Measurements from ENCODE around the gene SART3. TPM values are rescaled to one million over a fixed set of nuclear protein-coding genes. Genes with fewer than 3 reads are reported as not detected.
A peak's percentile ranks its signal among the peaks of the same experiment; 100 is the strongest.

The SART3 gene
- polyA plus RNA-seq, 3 donors: 58.6 to 69.4 (median 67.2) TPM

DNA sequence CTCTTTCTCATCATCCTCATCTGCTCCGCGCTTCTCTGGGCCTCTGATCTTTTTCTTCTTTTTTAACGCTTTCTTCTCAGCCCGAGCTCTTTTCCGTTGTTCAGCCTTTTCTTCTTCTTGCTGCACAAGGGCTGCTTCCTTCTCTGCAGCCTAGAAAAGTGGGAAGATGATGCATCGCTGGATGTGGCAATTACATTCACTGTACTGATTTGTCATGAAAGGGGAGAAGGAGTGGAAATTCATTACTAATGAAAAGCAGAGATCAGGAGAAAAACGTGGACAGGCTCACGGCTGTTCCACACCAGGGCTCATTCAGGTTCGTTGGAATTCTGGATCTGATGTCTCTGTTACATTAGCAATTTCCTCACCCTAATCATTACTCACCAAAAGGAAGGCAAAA, 30.8 kb downstream of the SART3 start:
- DNase-seq: no peak

DNA sequence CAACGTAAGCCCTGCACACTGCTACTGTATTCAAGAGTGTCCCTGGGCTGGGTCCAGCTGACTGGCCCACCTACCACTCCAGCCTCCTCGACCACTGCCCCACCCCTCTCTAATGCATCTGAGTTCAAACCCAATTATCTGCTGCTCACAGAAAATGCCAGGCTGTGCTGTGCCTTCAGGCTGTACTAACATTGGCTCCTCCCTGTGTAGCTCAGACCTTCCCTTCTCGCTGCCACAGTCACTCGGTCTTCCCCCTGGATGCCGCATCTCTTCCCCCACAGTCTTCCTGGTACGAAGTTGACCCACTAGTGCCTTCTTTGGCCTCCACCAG, 33.8 kb downstream of the SART3 start:
- no peak for DNase-seq

DNA sequence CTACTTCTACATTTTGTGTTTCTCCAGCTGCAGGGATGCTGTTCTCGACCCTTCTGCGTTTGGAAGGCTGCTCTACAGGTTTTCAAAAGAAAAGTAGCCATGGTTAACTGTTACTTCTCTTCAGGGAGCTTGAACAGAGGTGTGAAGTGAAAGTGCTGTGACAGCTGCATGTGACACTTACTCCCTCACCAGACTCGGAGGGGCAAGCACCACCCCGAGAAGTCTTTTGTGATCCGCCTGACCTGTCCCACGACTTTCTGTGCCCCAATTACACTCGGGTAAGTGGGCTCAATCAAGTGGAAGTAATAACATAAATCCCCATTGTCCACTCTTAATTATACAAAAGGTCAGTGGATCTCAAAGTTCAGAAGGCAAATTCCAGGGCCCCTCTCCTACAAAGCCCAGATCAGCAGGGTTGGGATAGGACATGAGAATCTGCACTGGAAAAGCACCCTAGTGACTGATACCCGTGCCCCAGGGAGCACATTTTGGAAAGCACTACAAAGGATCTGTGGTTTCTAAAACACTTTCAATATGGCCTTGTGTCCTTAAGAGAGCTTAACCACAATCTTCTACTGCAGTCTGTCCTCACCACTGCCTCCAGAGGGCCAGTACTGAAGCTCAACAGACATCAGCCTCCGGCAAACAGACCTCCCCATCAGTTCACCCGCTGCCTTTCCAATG, 34.3 kb downstream of the SART3 start:
- DNase-seq: no peak

DNA sequence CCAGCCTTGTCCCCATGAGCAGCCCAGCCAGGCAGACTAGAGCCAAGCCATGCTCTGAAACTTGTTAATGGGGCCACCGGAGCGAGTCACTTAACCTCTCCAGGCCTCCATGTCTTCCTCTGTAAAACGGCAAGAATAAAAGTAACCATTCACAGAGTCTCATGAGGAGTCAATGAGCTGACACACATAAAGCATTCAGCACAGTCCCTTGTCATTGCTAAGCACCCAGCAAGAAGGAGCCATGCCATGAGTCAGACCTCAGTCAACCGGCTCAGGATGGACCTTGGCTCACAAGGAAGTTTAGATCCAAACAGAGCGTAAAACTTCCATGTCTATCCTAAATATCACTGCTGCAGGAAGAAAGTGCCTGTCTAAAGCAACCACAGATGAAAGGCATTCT, 35.3 kb downstream of the SART3 start:
- no peak for DNase-seq

DNA sequence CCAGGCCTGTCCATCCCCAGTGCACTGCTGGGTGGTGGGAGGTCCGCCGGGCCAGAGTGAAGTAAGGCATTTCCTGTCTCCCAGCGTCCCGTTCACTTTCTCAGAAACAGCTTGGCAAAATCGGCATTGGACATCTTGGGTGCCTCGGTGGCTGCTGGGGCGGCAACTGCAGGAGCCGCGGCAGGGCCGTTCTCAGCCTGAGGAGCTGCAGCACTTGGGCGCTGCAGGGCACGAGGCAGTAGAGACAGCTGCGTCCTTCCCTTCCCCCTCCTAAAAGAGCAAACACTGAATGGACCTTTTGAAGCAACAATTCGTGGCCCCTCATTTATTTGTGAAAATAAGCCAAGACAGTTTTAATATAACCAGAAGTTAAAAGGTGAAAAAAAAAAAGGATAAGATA, 37.6 kb downstream of the SART3 start:
- DNase-seq: no peak

DNA sequence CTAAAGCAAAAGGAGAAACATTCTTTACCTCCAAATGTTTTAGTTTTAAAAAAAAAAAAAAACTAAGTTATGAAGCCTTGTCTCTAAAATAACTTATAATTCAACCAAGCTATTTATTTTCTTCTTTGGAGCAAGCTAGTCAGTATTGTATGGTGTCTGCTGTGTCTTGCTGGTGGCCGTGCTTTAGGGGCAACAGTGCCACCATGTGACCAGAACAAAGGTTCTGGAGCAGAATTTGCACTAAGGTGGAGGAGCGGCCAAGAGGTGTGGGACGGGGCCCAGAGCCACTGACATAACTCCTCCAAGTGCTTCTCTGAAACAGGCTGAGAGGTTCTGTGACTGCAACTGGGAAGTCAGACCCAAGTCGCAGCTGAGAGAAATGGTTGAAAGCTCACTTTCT, 41.4 kb downstream of the SART3 start:
- no peak for DNase-seq

DNA sequence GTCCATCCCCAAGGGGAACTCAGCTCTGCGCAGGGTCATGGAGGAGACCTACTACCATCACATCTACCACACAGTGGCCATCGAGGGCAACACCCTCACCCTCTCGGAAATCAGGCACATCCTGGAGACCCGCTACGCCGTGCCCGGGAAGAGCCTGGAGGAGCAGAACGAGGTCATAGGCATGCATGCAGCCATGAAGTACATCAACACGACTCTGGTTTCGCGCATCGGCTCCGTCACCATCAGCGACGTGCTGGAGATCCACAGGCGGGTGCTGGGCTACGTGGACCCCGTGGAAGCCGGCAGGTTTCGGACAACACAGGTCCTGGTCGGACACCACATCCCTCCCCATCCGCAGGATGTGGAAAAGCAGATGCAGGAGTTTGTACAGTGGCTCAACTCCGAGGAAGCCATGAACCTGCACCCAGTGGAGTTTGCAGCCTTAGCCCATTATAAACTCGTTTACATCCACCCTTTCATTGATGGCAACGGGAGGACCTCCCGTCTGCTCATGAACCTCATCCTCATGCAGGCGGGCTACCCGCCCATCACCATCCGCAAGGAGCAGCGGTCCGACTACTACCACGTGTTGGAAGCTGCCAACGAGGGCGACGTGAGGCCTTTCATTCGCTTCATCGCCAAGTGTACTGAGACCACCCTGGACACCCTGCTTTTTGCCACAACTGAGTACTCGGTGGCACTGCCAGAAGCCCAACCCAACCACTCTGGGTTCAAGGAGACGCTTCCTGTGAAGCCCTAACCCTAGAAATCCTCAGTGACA, 42.1 kb downstream of the SART3 start:
- no peak for DNase-seq

DNA sequence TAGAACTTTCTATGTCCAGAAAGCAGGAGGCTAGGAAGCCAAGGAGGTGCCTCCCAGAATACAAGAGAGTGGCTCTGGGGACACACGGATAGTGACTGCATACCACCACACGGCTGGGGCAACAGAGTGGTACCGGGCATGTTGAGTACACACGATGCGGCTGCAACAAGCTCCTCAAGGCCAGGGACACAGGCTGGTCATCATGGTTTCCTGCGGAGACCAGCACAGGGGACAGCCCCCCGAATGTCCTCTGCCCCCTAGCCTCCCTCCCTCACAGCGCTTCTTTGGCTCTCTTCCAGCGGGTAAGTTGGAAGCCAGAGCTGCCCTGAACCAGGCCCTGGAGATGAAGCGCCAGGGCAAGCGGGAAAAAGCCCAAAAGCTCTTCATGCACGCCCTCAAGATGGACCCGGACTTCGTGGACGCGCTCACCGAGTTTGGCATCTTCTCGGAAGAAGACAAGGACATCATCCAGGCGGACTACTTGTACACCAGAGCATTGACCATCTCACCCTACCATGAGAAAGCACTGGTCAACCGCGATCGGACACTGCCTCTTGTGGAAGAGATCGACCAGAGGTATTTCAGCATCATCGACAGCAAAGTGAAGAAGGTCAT, 42.8 kb downstream of the SART3 start:
- no peak for DNase-seq

DNA sequence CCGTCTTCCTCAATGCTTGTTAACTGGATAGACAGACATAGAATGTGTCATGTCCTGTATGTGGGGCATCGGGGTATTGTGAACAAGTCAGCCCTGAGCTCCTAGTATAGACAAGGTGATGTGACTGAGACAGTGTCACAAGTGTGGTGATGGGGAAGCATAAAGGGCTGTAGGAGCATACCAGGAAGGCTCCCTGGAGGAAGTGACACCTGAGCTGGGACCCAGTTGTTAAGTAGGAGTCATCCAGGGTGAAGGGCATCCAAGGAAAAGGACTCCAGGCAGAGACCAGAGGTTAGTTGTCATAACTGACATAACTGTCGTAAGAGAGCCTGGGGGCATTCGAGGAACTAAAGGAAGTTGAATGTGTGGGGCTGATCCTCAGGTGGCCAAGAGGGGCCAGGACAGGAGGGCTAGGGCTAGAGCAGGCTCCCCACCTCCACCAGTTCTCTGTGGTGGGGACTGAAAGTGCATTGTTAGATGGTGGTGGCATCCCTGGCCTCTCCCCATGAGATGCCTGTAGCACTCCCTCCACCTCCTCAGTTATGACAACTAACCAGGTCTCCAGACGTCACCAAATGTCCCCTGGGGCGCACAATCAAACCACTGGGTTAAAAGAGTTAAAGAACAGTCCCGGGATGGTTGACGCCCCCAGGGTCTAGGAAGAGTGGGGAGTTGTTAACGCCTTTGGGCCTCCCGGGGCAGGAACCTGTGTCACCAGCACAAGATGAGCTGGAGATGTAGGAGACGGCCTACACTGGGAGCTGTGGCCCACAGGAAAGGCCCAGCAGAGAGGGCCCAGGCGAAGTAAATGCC, 43.5 kb downstream of the SART3 start:
- DNase-seq: no peak

DNA sequence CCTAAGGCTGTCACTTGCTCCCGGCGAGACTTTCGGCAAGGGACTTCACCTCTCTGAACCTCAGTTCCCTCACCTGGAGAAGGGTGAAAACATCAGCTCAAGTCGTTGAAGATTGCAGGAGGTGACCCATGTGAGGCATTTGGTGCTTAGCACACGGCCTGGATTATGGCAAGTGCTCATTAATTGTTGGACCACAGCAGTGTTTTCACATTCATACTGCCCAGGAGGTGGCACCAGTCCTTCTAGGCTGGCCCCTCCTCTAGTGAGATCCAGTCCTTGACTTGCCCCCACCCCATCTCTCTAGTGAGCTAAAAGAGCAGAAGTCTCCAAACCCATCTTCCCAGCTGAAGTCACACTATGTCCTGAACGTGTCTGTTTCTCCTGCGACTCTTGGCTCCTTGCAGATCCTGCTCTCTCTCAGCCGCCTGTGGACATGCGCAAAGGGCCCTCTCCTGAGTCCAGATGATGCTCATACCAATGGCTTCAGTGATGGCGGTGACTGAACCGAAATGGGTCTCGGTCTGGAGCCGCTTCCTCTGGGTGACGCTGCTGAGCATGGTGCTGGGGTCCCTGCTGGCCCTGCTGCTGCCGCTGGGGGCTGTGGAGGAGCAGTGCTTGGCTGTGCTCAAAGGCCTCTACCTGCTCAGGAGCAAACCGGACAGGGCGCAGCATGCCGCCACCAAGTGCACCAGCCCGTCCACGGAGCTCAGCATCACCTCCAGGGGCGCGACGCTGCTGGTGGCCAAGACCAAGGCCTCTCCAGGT, 44.3 kb downstream of the SART3 start:
- no peak for DNase-seq

DNA sequence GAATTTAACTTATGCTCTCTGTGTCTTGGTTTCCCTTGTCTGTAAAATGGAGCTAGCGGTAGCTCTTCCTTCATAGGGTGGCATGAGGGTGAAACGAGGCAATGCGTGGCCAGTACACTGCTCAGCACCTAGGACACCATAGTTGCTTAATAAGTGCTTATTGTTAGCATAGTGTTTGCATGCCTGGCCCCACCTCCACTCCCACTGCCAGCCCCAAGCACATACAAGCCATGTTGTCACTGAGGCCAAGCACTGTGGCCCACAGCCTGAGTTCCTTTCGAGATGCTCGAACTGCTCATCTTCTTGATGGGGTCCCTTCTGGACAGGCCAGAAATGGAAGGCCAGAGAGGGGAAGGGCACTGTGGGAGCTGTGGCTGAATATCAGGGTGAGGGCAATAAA, 45.1 kb downstream of the SART3 start:
- DNase-seq: no peak

DNA sequence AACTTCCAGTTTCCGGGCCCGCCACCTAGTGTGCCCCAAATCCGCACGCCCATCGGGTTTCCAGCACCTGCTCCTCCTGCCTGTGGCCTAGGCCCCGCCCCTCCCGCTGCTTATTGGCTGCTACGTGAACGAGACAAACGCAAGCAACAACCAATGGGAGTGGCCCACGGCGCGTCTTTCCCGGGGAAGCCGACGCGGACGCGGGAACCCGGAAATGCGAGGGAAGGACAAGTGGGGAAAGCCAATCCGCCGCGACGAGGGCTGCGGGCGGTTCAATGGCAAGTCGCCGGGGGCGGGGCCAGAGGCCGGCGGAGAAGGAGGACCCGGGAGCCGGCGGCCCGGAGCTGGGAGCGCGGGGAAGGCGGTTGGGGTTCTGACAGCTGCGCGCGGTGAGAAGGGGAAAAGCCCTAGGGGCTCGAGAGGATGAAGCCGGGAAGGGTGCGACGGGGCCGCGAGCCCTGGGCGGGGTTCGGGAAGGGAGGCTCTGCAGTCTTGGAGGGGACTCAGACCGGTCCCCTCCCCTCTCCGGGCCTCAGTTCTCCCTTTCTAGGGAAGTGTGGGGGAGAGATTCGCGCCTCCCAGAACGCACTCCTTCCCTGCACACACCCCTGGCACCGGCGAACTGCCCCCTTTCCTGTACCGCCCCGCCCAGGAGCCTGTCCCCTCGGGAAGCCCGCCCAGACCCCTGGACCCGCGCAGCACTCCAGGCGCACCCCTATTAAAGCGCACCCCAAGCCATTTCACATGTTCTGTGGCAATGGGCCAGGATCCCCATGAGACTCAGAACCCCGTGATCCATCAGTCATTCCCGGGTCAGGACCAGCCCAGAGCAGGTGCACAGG, 45.8 kb downstream of the SART3 start, which contains the start of gene FICD:
TSS of gene FICD (plus strand) at position 305 of the 842 bp plus-strand sequence. CDS start 1,696 bp downstream, outside the sequence.
- DNase-seq: peak; percentile 99

DNA sequence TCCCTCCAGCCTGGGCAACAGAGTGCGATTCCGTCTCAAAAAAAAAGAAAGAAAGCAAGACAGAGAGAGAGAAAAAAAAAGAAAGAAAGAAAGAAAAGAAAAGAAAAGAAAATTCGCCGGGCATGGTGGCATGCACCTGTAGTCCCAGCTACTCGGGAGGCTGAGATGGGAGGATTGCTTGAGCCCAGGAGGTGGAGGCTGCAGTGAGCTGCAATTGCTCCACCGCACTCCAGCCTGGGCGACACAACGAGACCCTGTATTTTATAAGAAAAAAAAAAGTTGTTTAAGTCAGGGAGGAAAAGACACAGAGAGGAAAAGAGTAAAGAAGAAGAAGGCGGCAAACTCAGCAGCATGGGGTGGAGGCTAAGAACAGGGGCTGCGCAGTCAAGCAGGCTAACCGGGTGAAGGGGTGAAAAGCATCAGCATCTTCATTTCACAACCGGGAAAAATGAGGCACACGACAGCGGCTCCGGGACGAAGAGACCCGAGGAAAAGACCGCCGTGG, 46.5 kb downstream of the SART3 start:
- no peak for DNase-seq

DNA sequence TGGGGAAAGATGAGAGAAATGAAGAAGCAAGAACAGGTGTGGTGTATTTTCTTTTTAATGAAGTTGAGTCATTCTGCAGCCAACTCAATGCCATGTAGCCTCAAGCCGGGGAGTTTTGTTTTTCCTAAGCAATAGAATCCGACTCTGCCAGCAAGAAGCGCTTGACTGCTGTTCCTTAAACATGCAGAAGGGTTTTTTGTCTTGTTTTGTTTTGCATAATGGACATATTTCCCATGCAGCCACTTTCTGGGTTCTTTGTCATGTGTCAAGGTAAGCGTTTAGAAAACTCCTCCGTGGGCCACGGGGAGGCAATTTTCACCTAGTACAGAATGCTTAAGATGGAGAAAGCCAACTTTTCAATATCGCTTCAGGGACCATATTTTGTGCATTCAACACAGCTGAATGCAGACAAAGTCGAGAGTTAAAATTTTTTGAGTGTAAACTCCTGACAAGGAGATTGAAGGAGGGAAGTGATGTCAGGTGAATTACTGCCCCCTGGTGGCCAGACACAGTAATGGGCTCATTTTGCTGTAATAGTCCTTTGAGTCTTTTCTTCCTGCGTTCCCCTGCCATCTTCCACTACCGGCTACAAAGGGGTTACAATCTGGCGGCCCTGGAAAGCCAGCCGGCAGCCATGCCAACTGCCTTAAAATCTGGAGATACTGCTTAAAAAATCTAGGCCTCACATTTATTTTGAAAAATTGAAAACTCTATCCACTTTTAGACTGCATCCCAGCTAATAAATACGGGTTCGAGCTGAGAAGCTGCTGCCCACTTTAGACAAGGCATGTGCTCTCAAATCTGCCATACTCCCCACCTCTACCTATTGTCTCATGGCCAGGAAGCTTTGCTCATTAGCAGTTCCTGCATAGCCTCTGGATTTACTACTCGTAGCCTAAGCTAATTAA, 49.1 kb downstream of the SART3 start:
- DNase-seq: peak; percentile 77

DNA sequence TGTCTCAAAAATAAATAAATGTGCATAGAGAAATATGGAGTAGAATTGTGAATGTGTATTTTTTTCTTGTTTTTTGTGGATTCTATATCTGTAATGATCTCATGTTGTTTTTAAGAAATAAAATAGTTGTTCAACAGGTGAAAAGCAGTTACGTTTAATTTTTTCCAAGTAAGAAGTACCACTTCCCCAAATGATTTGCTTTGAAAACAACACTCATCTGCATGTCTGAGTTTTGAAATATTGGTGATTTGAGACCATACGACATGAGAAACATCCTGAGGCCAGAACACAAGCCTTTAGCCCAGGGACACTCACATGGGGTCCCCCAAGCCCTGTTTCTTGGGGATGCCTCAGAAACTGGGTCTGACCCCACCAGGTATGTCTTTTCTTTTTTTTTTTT, 50.1 kb downstream of the SART3 start:
- DNase-seq: no peak

DNA sequence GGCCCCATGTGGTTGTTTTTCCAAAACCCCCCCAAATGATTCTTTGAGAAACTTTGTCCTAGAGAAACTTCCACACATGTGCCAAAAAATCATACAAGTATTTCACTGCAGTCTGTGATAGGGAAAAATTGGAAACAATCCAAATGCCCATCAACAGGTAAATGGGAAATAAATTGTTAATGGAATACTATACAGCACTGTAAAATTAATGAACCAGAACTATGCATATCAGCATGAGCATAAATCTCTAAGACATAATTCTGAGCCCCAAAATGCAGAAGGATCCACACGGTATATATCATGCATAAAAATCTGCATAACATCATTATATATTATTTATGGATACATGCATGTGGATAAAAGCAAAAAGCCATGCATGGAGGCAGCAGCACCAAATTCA, 51.2 kb downstream of the SART3 start:
- no peak for DNase-seq

DNA sequence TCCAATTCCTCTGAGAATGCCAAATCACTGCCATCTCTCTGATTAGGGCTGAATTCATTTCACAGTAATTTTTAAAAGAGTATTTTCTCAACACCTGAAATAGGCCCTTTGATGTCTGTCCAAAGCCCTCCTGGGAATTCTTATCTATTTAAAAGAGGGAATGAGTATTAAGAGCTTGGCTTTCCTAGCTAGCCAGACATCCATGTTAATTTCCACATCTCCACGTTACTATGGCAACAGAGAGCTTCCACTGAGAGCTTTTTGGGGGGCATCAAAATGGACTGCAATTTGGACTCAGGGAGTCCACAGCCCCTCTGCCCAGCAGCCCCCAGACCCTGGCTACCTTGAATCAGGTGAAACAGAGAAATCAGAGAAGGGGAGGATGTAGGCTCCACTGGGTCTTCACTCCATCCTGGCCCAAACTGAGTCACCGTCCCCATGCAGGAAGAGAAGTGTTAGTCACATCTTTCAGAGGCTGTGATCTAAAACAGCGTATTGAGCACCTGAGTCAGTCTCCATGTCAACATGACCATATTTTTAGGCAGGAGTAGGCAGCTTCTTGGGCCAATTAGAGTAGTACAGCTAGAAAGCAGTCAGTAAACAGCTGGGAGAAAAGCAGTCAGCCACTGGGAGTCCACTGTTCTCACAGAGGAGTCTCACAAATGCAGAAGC, 52.9 kb downstream of the SART3 start:
- no peak for DNase-seq

DNA sequence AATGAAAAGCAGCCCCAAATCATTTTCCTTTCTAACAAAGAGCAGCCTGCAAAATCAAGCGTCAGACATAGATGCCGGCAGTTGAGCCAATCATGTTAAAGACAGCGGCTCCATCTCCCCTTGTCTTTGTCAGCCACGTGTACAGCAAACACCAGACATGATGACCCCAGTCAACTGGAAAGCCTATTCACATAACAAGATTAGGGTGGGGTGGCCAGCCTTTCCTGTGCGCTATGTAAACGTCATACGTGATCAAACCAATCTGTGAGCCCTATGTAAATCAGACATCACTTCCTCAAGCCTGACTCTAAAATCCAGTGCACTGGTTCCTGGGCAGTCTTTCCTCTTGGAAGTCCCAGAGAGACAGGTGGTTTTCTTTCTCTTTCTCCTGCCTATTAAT, 55.8 kb downstream of the SART3 start:
- DNase-seq: no peak

DNA sequence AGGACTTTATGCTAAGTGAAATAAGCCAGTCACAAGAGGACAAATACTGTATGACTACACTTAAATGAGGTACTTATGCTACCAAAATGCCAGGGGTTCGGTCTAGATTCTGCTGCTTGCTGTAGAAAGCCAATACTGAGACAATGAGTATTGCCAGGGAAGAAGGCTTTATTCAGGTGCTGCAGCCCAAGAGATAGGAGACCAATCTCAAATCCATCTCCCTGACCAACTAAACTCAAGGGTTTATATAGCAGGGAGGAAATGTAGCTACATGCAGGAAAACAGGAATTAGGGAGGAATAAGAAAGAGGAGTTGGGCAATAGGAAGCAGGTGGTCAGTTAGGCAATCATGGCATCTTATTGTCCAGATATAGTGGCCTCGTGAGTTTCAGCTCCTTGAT, 58.1 kb downstream of the SART3 start:
- no peak for DNase-seq

All from renal pelvis (tissue), 4 donors.